Natural killer cell (primary cell): ENCODE measurements around the gene ESPL1. TPM values are rescaled to one million over a fixed set of nuclear protein-coding genes. Genes with fewer than 3 reads are reported as not detected.
A peak's percentile ranks its signal among the peaks of the same experiment; 100 is the strongest.

Experiments used
- ATAC-seq, 3 donors: fragments of 150-1000 bp in 2 of 3; fragments of 200-7000 bp in 1 of 3; cut with Tn5 transposase; 1 replicate in 1 of 3; 2 replicates in 2 of 3; pipeline ENCODE4 v1.10.0; 2021; ENCODE audit warnings: mild to moderate bottlenecking in 2 of 3, moderate library complexity in 2 of 3
- DNase-seq, 2 donors: peaks; one replicate each; pipeline versions ENCODE4 v3.0.0 to v3.0.0-alpha.2; 2013 to 2021; ENCODE audit warnings: mixed read lengths in 1 of 2
- H3K27ac ChIP-seq: one replicate; pipeline ENCODE4 v1.5.1; 2013; ENCODE audit warnings: mild to moderate bottlenecking, low read length
- H3K27me3 ChIP-seq: one replicate; pipeline ENCODE4 v1.6.1; 2013; ENCODE audit warnings: low read length; ENCODE audit not compliant: control insufficient read depth, insufficient read depth
- H3K36me3 ChIP-seq: one replicate; pipeline ENCODE4 v1.6.1; 2013; ENCODE audit warnings: low read length; ENCODE audit not compliant: control insufficient read depth, insufficient read depth
- H3K4me1 ChIP-seq: one replicate; pipeline ENCODE4 v1.6.1; 2013; ENCODE audit warnings: low read length; ENCODE audit not compliant: control insufficient read depth, insufficient read depth
- H3K4me3 ChIP-seq: one replicate; pipeline ENCODE4 v1.5.1; 2013; ENCODE audit warnings: low read length
- H3K9me3 ChIP-seq: one replicate; pipeline ENCODE4 v1.6.1; 2013; ENCODE audit warnings: low read length; ENCODE audit not compliant: control insufficient read depth, insufficient read depth
- H3K27ac Mint-ChIP-seq, 2 donors: one replicate each; pipeline ENCODE4 v1.8.0; 2022; ENCODE audit warnings: mild to moderate bottlenecking in 2 of 2, mixed read lengths in 2 of 2, moderate library complexity in 1 of 2
- H3K27me3 Mint-ChIP-seq, 2 donors: one replicate each; pipeline ENCODE4 v1.8.0; 2022; ENCODE audit warnings: low read depth in 2 of 2, mixed read lengths in 2 of 2
- H3K36me3 Mint-ChIP-seq: one replicate; pipeline ENCODE4 v1.8.0; 2022; ENCODE audit warnings: mixed read lengths
- H3K4me1 Mint-ChIP-seq, 2 donors: one replicate each; pipeline ENCODE4 v1.8.0; 2022; ENCODE audit warnings: mixed read lengths in 2 of 2
- H3K4me3 Mint-ChIP-seq: one replicate; pipeline ENCODE4 v1.8.0; 2022; ENCODE audit warnings: mild to moderate bottlenecking, moderate library complexity, mixed read lengths
- H3K9me3 Mint-ChIP-seq, 2 donors: one replicate each; pipeline ENCODE4 v1.8.0; 2022; ENCODE audit warnings: mixed read lengths in 2 of 2
- CTCF ChIP-seq: fragments of 200-600 bp; IDR thresholded peaks from one replicate; pipeline ENCODE4 v1.8.0; 2022; ENCODE audit warnings: antibody characterized with exemption
- whole genome bisulfite sequencing: methylation state at CpG from one replicate; pipeline ENCODE4 v1.1.7; 2013; ENCODE audit warnings: missing lambda C conversion rate; ENCODE audit not compliant: insufficient coverage; 5-methylcytosine and 5-hydroxymethylcytosine counted together
- intact Hi-C: fragments of 100-400 bp; cut with micrococcal nuclease; formaldehyde crosslinking; loops from one replicate; pipeline ENCODE4 v1.14.2; 2022
- total RNA-seq, 4 donors: library from RNA; stranded (reverse); fragments of 120-200 nt in 1 of 4; gene quantifications; one replicate each; pipeline versions ENCODE4 v1.2.3 to v1.2.4, GENCODE V29; 2013 to 2022

The ESPL1 gene
- total RNA-seq, 3 donors from 2014 or later (not counting 1 experiment from before 2014, with no cell fraction given), result 1.9 to 5.8 (median 3.1) TPM

DNA sequence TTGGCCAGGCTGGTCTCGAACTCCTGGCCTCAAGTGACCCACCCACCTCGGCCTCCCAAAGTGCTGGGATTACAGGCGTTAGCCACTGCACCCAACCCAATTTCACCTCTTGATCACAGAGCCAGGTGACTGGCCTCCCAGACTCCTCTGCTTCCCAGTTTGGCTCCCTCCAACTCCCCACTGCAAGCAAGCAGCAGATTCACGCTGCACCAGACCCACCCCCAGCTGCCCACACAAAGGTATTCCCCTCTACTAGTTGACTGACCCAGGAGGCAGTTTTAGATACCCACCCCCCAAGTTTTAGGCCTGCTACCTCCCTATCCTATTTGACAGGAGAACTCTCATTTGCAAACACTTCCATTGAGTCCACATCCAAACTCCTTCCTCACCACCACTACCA lies 41.3 kb upstream of the ESPL1 start:
- intact Hi-C loops, result no loop called here
- Mint-ChIP-seq H3K27me3 (no peaks in the 10 kb centered on the region), H3K4me1 (peaks cover 27 to 58% of the 10 kb centered on the region in 2 donors), H3K4me3 (no peak overlapping the region), H3K9me3 (no peaks in the 10 kb centered on the region), H3K36me3 (no peaks in the 10 kb centered on the region), H3K27ac (no peak overlapping the region)
- no peaks in the 10 kb centered on the region for H3K27me3 ChIP-seq
- peaks cover 41% of the 10 kb centered on the region for H3K4me1 ChIP-seq
- DNase-seq (no peak), ATAC-seq (no peak)
- TF ChIP-seq CTCF, result no peak
- peaks cover 2% of the 10 kb centered on the region for H3K36me3 ChIP-seq
- WGBS, result 81% methylated on average over 4 of the region's 4 CpGs
- no peak overlapping the region for H3K27ac ChIP-seq
- H3K9me3 ChIP-seq, result no peaks in the 10 kb centered on the region
- H3K4me3 ChIP-seq, result no peak overlapping the region

- Mint-ChIP-seq H3K9me3 (no peaks in the 10 kb centered on the region), H3K27ac (no peak overlapping the region), H3K4me3 (no peak overlapping the region), H3K27me3 (no peaks in the 10 kb centered on the region), H3K36me3 (no peaks in the 10 kb centered on the region), H3K4me1 (peaks cover 22 to 55% of the 10 kb centered on the region in 2 donors)
- no peak overlapping the region for H3K27ac ChIP-seq
- no peak overlapping the region for H3K4me3 ChIP-seq
- no peak for TF ChIP-seq CTCF
- no peak for ATAC-seq
- H3K4me1 ChIP-seq, result peaks cover 39% of the 10 kb centered on the region
- no peak for DNase-seq
- H3K36me3 ChIP-seq, result peaks cover 2% of the 10 kb centered on the region
- H3K9me3 ChIP-seq, result no peaks in the 10 kb centered on the region
- 97% methylated on average over 11 of the region's 11 CpGs for WGBS
- intact Hi-C loops, result no loop called here
- no peaks in the 10 kb centered on the region for H3K27me3 ChIP-seq
Measured at GRCh38 chr12:53227341-53227740, 40.8 kb upstream of the ESPL1 start.

DNA sequence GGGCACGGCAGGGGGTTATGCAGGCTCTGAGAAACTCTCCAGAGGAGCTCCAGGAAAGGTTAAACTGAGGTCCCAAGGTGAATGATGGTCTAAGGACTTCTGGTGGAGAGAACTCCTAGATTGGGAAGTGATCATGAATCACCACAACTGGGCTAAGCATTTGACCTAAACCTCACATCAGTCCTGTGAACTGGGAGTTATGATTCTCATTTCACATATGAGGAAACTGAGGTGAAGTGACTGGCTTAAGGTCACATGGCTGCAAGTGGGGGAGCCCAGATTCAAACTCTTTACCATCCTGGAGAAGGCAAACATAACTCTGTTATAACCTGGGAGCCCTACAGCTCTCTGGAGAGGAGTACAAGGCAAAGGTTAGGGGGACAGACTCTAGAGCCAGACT lies 40.3 kb upstream of the ESPL1 start:
- Mint-ChIP-seq H3K27me3 (no peaks in the 10 kb centered on the region), H3K4me1 (peaks cover 27 to 55% of the 10 kb centered on the region in 2 donors), H3K36me3 (no peaks in the 10 kb centered on the region), H3K4me3 (no peak overlapping the region), H3K27ac (no peak overlapping the region), H3K9me3 (no peaks in the 10 kb centered on the region)
- no peak for TF ChIP-seq CTCF
- no peak overlapping the region for H3K27ac ChIP-seq
- H3K36me3 ChIP-seq, result peaks cover 2% of the 10 kb centered on the region
- 94% methylated on average over 1 of the region's 1 CpG for WGBS
- intact Hi-C loops, result no loop called here
- H3K9me3 ChIP-seq, result no peaks in the 10 kb centered on the region
- ATAC-seq (no peak), DNase-seq (no peak)
- H3K4me1 ChIP-seq, result peaks cover 39% of the 10 kb centered on the region
- H3K4me3 ChIP-seq, result no peak overlapping the region
- H3K27me3 ChIP-seq, result no peaks in the 10 kb centered on the region

DNA sequence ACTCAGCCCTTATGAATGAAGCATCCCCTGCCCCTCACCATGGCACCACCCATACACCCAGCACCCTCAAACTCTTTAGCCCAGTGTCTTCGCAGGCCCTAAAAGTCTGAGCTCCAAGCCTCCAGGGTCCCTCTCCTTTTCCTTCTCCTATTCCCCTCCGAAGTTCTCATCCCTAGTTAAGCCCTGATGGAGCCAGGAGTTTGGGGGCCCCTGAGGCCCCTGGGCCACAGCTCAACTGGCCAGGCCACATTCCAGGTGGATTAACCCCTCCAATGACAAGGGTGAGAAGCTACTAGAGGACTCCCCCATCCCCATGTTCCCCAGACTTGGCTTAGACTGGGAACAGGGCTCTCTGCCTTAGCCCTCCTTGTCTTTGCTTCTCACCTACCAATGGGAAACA lies 38.6 kb upstream of the ESPL1 start:
- Histone ChIP-seq H3K4me3 (no peak overlapping the region), H3K4me1 (peaks cover 39% of the 10 kb centered on the region), H3K27me3 (no peaks in the 10 kb centered on the region), H3K9me3 (no peaks in the 10 kb centered on the region), H3K27ac (no peak overlapping the region), H3K36me3 (peaks cover 2% of the 10 kb centered on the region)
- no peak for TF ChIP-seq CTCF
- H3K36me3 Mint-ChIP-seq, result no peaks in the 10 kb centered on the region
- WGBS, result 100% methylated on average over 2 of the region's 2 CpGs
- H3K27ac Mint-ChIP-seq, result peak overlapping the region; percentile 63 to 64
- no peaks in the 10 kb centered on the region for H3K27me3 Mint-ChIP-seq
- no peaks in the 10 kb centered on the region for H3K9me3 Mint-ChIP-seq
- H3K4me1 Mint-ChIP-seq, result peaks cover 24 to 53% of the 10 kb centered on the region in 2 donors
- peak overlapping the region; percentile 47 for H3K4me3 Mint-ChIP-seq
- no peak for DNase-seq
- intact Hi-C loops, result no loop called here
- no peak for ATAC-seq
